KMS-11 (cell line): Measurements from ENCODE around the gene RNF220.

Source experiments
- H2AFZ ChIP-seq: fragments of 200-600 bp; sonication (generic); 2 replicates; pipeline ENCODE4 v1.6.1; 2016; ENCODE audit warnings: antibody characterized with exemption, mixed run types, low read depth
- H3K27ac ChIP-seq: fragments of 200-600 bp; sonication (generic); 2 replicates; pipeline ENCODE4 v1.6.1; 2016; ENCODE audit warnings: mild to moderate bottlenecking, mixed run types
- H3K27me3 ChIP-seq: fragments of 200-600 bp; sonication (generic); 2 replicates; pipeline ENCODE4 v1.6.1; 2017; ENCODE audit warnings: mild to moderate bottlenecking, low read depth, mixed run types, moderate library complexity; ENCODE audit not compliant: insufficient read depth
- H3K36me3 ChIP-seq: fragments of 200-600 bp; sonication (generic); 2 replicates; pipeline ENCODE4 v1.6.1; 2017; ENCODE audit warnings: mild to moderate bottlenecking, mixed run types; ENCODE audit not compliant: insufficient read depth
- H3K4me1 ChIP-seq: fragments of 200-600 bp; sonication (generic); 2 replicates; pipeline ENCODE4 v1.6.1; 2016; ENCODE audit warnings: mild to moderate bottlenecking, low read depth, mixed run types; ENCODE audit not compliant: poor library complexity, severe bottlenecking
- H3K4me2 ChIP-seq: fragments of 200-600 bp; sonication (generic); 2 replicates; pipeline ENCODE4 v1.7.0; 2016; ENCODE audit warnings: mild to moderate bottlenecking, mixed run types
- H3K4me3 ChIP-seq: fragments of 200-600 bp; sonication (generic); IDR thresholded peaks from 2 replicates; pipeline ENCODE4 v1.6.1; 2017; ENCODE audit warnings: low read depth, low read length, mixed read lengths; ENCODE audit not compliant: insufficient read depth
- H3K79me2 ChIP-seq: fragments of 200-600 bp; sonication (generic); 2 replicates; pipeline ENCODE4 v1.6.1; 2016; ENCODE audit warnings: low read depth, mixed run types; ENCODE audit not compliant: insufficient read depth
- H3K9ac ChIP-seq: fragments of 200-600 bp; sonication (generic); 2 replicates; pipeline ENCODE4 v1.6.1; 2016; ENCODE audit warnings: mild to moderate bottlenecking, mixed run types
- H4K20me1 ChIP-seq: fragments of 200-600 bp; sonication (generic); 2 replicates; pipeline ENCODE4 v1.6.1; 2016; ENCODE audit warnings: mild to moderate bottlenecking, mixed run types; ENCODE audit not compliant: insufficient read depth
- CTCF ChIP-seq: fragments of 200-600 bp; sonication (generic); conservative IDR thresholded peaks from 2 replicates; pipeline ENCODE4 v1.6.1; 2017; ENCODE audit warnings: low read depth, mild to moderate bottlenecking, antibody characterized with exemption, low read length, moderate library complexity, mixed read lengths

Gene RNF220

GRCh38 chr1:44422161-44422560, 17.1 kb downstream of the RNF220 start:
- H3K36me3 ChIP-seq: no peaks in the 10 kb centered on the region
- H3K4me1 ChIP-seq: no peaks in the 10 kb centered on the region
- no peak overlapping the region for H3K4me2 ChIP-seq
- no peak for TF ChIP-seq CTCF
- H3K9ac ChIP-seq: no peak overlapping the region
- H3K27me3 ChIP-seq: no peaks in the 10 kb centered on the region
- no peaks in the 10 kb centered on the region for H3K79me2 ChIP-seq
- no peaks in the 10 kb centered on the region for H4K20me1 ChIP-seq
- no peak overlapping the region for H3K4me3 ChIP-seq
- H2AFZ ChIP-seq: no peak overlapping the region
- H3K27ac ChIP-seq: no peak overlapping the region

GRCh38 chr1:44423591-44424537, 18.8 kb downstream of the RNF220 start:
- no peak for TF ChIP-seq CTCF
- Histone ChIP-seq H2AFZ (no peak overlapping the region), H3K27ac (no peak overlapping the region), H3K27me3 (no peaks in the 10 kb centered on the region), H3K79me2 (no peaks in the 10 kb centered on the region), H3K4me2 (no peak overlapping the region), H4K20me1 (no peaks in the 10 kb centered on the region), H3K9ac (no peak overlapping the region), H3K36me3 (no peaks in the 10 kb centered on the region), H3K4me1 (no peaks in the 10 kb centered on the region), H3K4me3 (no peak overlapping the region)

GRCh38 chr1:44424747-44425146, 19.7 kb downstream of the RNF220 start:
- Histone ChIP-seq H3K4me1 (no peaks in the 10 kb centered on the region), H3K9ac (no peak overlapping the region), H3K4me2 (no peak overlapping the region), H3K27ac (no peak overlapping the region), H3K79me2 (no peaks in the 10 kb centered on the region), H3K4me3 (no peak overlapping the region), H4K20me1 (no peaks in the 10 kb centered on the region), H3K36me3 (no peaks in the 10 kb centered on the region), H2AFZ (no peak overlapping the region), H3K27me3 (no peaks in the 10 kb centered on the region)
- no peak for TF ChIP-seq CTCF

- no peak overlapping the region for H3K27ac ChIP-seq
- no peaks in the 10 kb centered on the region for H4K20me1 ChIP-seq
- no peak overlapping the region for H2AFZ ChIP-seq
- H3K4me2 ChIP-seq: no peak overlapping the region
- no peak for TF ChIP-seq CTCF
- H3K27me3 ChIP-seq: no peaks in the 10 kb centered on the region
- no peak overlapping the region for H3K4me3 ChIP-seq
- H3K4me1 ChIP-seq: no peaks in the 10 kb centered on the region
- H3K36me3 ChIP-seq: no peaks in the 10 kb centered on the region
- no peaks in the 10 kb centered on the region for H3K79me2 ChIP-seq
- no peak overlapping the region for H3K9ac ChIP-seq
These were observed 20.5 kb downstream of the RNF220 start for GRCh38 chr1:44425341-44426082.
